Naive B cell (primary cell): ENCODE results near the gene COL25A1. TPM values are rescaled to one million over a fixed set of nuclear protein-coding genes. Genes with fewer than 3 reads are reported as not detected.

Experiments used
- ATAC-seq, 2 donors: fragments of 150-1000 bp; cut with Tn5 transposase; 2 replicates each; pipeline ENCODE4 v1.10.0; 2021; ENCODE audit warnings: low read depth in 2 of 2, mild to moderate bottlenecking in 2 of 2, moderate library complexity in 2 of 2
- DNase-seq: peaks from one replicate; pipeline ENCODE4 v3.0.0; 2022
- H3K27ac Mint-ChIP-seq, 6 donors: one replicate each; pipeline ENCODE4 v1.8.0; 2020 to 2022; ENCODE audit warnings: mild to moderate bottlenecking in 6 of 6, mixed read lengths in 6 of 6, moderate library complexity in 5 of 6, inconsistent platforms in 2 of 6
- H3K27me3 Mint-ChIP-seq, 3 donors: one replicate each; pipeline ENCODE4 v1.8.0; 2021 to 2022; ENCODE audit warnings: mixed read lengths in 3 of 3, mild to moderate bottlenecking in 1 of 3
- H3K36me3 Mint-ChIP-seq, 2 donors: one replicate each; pipeline ENCODE4 v1.8.0; 2020 to 2022; ENCODE audit warnings: mixed read lengths in 2 of 2, inconsistent platforms in 1 of 2, mild to moderate bottlenecking in 1 of 2
- H3K4me1 Mint-ChIP-seq, 3 donors: one replicate each; pipeline ENCODE4 v1.8.0; 2020 to 2022; ENCODE audit warnings: mixed read lengths in 3 of 3, inconsistent platforms in 1 of 3, mild to moderate bottlenecking in 1 of 3, moderate library complexity in 1 of 3
- H3K4me3 Mint-ChIP-seq, 8 donors: one replicate each; pipeline ENCODE4 v1.8.0; 2020 to 2022; ENCODE audit warnings: mild to moderate bottlenecking in 8 of 8, mixed read lengths in 8 of 8, moderate library complexity in 8 of 8, inconsistent platforms in 2 of 8
- H3K9me3 Mint-ChIP-seq, 7 donors: one replicate each; pipeline ENCODE4 v1.8.0; 2020 to 2022; ENCODE audit warnings: mixed read lengths in 7 of 7, mild to moderate bottlenecking in 5 of 7, inconsistent platforms in 2 of 7, moderate library complexity in 1 of 7
- polyA plus RNA-seq, 6 donors: library from polyadenylated mRNA; unstranded; fragments of 300-500 nt; fragmentation: Illumina TruSeq; gene quantifications; one replicate each; pipeline ENCODE4 v1.2.3, GENCODE V29; 2021; ENCODE audit warnings: low read depth in 6 of 6

Gene COL25A1
- polyA plus RNA-seq, 6 donors from 2014 or later, result not detected

GRCh38 chr4:109169170-109169569 lies 133.3 kb downstream of the COL25A1 start:
- H3K4me1 Mint-ChIP-seq, result no peaks in the 10 kb centered on the region
- peaks cover 0 to 2% (median 0%) of the 10 kb centered on the region in 7 donors for H3K9me3 Mint-ChIP-seq
- no peaks in the 10 kb centered on the region for H3K36me3 Mint-ChIP-seq
- H3K27me3 Mint-ChIP-seq, result no peaks in the 10 kb centered on the region
- DNase-seq, result no peak
- no peak for ATAC-seq
- H3K27ac Mint-ChIP-seq, result no peak overlapping the region
- H3K4me3 Mint-ChIP-seq, result no peak overlapping the region

- Mint-ChIP-seq H3K27me3 (peaks cover 0 to 5% (median 0%) of the 10 kb centered on the region in 3 donors), H3K36me3 (no peaks in the 10 kb centered on the region), H3K9me3 (peaks cover 0 to 2% (median 0%) of the 10 kb centered on the region in 7 donors), H3K4me3 (no peak overlapping the region), H3K4me1 (no peaks in the 10 kb centered on the region), H3K27ac (no peak overlapping the region)
- ATAC-seq (no peak), DNase-seq (no peak)
Observed at GRCh38 chr4:109166586-109166985, 135.9 kb downstream of the COL25A1 start.

GRCh38 chr4:109166126-109166525 lies 136.3 kb downstream of the COL25A1 start:
- H3K27ac Mint-ChIP-seq, result no peak overlapping the region
- H3K4me1 Mint-ChIP-seq, result no peaks in the 10 kb centered on the region
- H3K36me3 Mint-ChIP-seq, result no peaks in the 10 kb centered on the region
- H3K27me3 Mint-ChIP-seq, result peaks cover 0 to 5% (median 0%) of the 10 kb centered on the region in 3 donors
- ATAC-seq (no peak), DNase-seq (no peak)
- peaks cover 0 to 2% (median 0%) of the 10 kb centered on the region in 7 donors for H3K9me3 Mint-ChIP-seq
- no peak overlapping the region for H3K4me3 Mint-ChIP-seq

GRCh38 chr4:109164011-109164410 lies 138.4 kb downstream of the COL25A1 start:
- H3K27ac Mint-ChIP-seq, result no peak overlapping the region
- no peaks in the 10 kb centered on the region for H3K36me3 Mint-ChIP-seq
- H3K4me1 Mint-ChIP-seq, result no peaks in the 10 kb centered on the region
- ATAC-seq, result no peak
- no peak for DNase-seq
- H3K27me3 Mint-ChIP-seq, result peaks cover 0 to 5% (median 0%) of the 10 kb centered on the region in 3 donors
- peaks cover 0 to under 1% (median 0%) of the 10 kb centered on the region in 7 donors for H3K9me3 Mint-ChIP-seq
- H3K4me3 Mint-ChIP-seq, result no peak overlapping the region

GRCh38 chr4:109163493-109163892 lies 139.0 kb downstream of the COL25A1 start:
- H3K4me1 Mint-ChIP-seq, result no peaks in the 10 kb centered on the region
- no peaks in the 10 kb centered on the region for H3K9me3 Mint-ChIP-seq
- H3K4me3 Mint-ChIP-seq, result no peak overlapping the region
- peaks cover 0 to 5% (median 0%) of the 10 kb centered on the region in 3 donors for H3K27me3 Mint-ChIP-seq
- DNase-seq (no peak), ATAC-seq (no peak)
- no peak overlapping the region for H3K27ac Mint-ChIP-seq
- no peaks in the 10 kb centered on the region for H3K36me3 Mint-ChIP-seq

GRCh38 chr4:109162759-109163158 lies 139.7 kb downstream of the COL25A1 start:
- no peak for ATAC-seq
- Mint-ChIP-seq H3K36me3 (no peaks in the 10 kb centered on the region), H3K27me3 (peaks cover 0 to 5% (median 0%) of the 10 kb centered on the region in 3 donors), H3K4me1 (no peaks in the 10 kb centered on the region), H3K27ac (no peak overlapping the region), H3K4me3 (no peak overlapping the region), H3K9me3 (no peaks in the 10 kb centered on the region)
- DNase-seq, result no peak

GRCh38 chr4:109160494-109160893 lies 142.0 kb downstream of the COL25A1 start:
- Mint-ChIP-seq H3K27ac (no peak overlapping the region), H3K27me3 (peaks cover 0 to 5% (median 0%) of the 10 kb centered on the region in 3 donors), H3K36me3 (no peaks in the 10 kb centered on the region)

GRCh38 chr4:109157696-109158095 lies 144.8 kb downstream of the COL25A1 start:
- H3K27ac Mint-ChIP-seq, result no peak overlapping the region
- H3K36me3 Mint-ChIP-seq, result no peaks in the 10 kb centered on the region
- H3K4me3 Mint-ChIP-seq, result no peak overlapping the region
- DNase-seq (no peak), ATAC-seq (no peak)
- H3K27me3 Mint-ChIP-seq, result no peaks in the 10 kb centered on the region
- H3K4me1 Mint-ChIP-seq, result no peaks in the 10 kb centered on the region
- H3K9me3 Mint-ChIP-seq, result peaks cover 0 to under 1% (median 0%) of the 10 kb centered on the region in 7 donors

More at GRCh38 chr4:109160494-109160893, 142.0 kb downstream of the COL25A1 start:
- H3K9me3 Mint-ChIP-seq, result no peaks in the 10 kb centered on the region
- no peak for ATAC-seq
- no peaks in the 10 kb centered on the region for H3K4me1 Mint-ChIP-seq
- H3K4me3 Mint-ChIP-seq, result no peak overlapping the region
- DNase-seq, result no peak

GRCh38 chr4:109157205-109157604 lies 145.3 kb downstream of the COL25A1 start:
- DNase-seq (no peak), ATAC-seq (no peak)
- Mint-ChIP-seq H3K4me3 (no peak overlapping the region), H3K27me3 (no peaks in the 10 kb centered on the region), H3K4me1 (no peaks in the 10 kb centered on the region), H3K36me3 (no peaks in the 10 kb centered on the region), H3K9me3 (peaks cover 0 to 2% (median 0%) of the 10 kb centered on the region in 7 donors), H3K27ac (no peak overlapping the region)

GRCh38 chr4:109156356-109156755 lies 146.1 kb downstream of the COL25A1 start:
- H3K27ac Mint-ChIP-seq, result no peak overlapping the region
- no peaks in the 10 kb centered on the region for H3K27me3 Mint-ChIP-seq

GRCh38 chr4:109155682-109156283 lies 146.7 kb downstream of the COL25A1 start:
- Mint-ChIP-seq H3K27me3 (no peaks in the 10 kb centered on the region), H3K4me1 (no peaks in the 10 kb centered on the region), H3K36me3 (no peaks in the 10 kb centered on the region), H3K9me3 (peaks cover 0 to 2% (median 0%) of the 10 kb centered on the region in 7 donors), H3K4me3 (no peak overlapping the region), H3K27ac (no peak overlapping the region)
- DNase-seq, result no peak
- ATAC-seq, result no peak

More at GRCh38 chr4:109156356-109156755, 146.1 kb downstream of the COL25A1 start:
- DNase-seq (no peak), ATAC-seq (no peak)
- no peak overlapping the region for H3K4me3 Mint-ChIP-seq
- H3K4me1 Mint-ChIP-seq, result no peaks in the 10 kb centered on the region
- H3K9me3 Mint-ChIP-seq, result peaks cover 0 to 2% (median 0%) of the 10 kb centered on the region in 7 donors
- no peaks in the 10 kb centered on the region for H3K36me3 Mint-ChIP-seq

GRCh38 chr4:109155084-109155483 lies 147.4 kb downstream of the COL25A1 start:
- H3K27ac Mint-ChIP-seq, result no peak overlapping the region
- ATAC-seq, result no peak

GRCh38 chr4:109154424-109154823 lies 148.0 kb downstream of the COL25A1 start:
- no peak for ATAC-seq
- Mint-ChIP-seq H3K27ac (no peak overlapping the region), H3K36me3 (no peaks in the 10 kb centered on the region)

More at GRCh38 chr4:109155084-109155483, 147.4 kb downstream of the COL25A1 start:
- no peaks in the 10 kb centered on the region for H3K36me3 Mint-ChIP-seq
- H3K4me1 Mint-ChIP-seq, result no peaks in the 10 kb centered on the region
- no peak overlapping the region for H3K4me3 Mint-ChIP-seq
- peaks cover 0 to 2% (median 0%) of the 10 kb centered on the region in 7 donors for H3K9me3 Mint-ChIP-seq
- no peaks in the 10 kb centered on the region for H3K27me3 Mint-ChIP-seq
- no peak for DNase-seq

GRCh38 chr4:109149836-109150235 lies 152.6 kb downstream of the COL25A1 start:
- Mint-ChIP-seq H3K27ac (no peak overlapping the region), H3K27me3 (no peaks in the 10 kb centered on the region), H3K4me3 (no peak overlapping the region), H3K9me3 (peaks cover 0 to 6% (median 0%) of the 10 kb centered on the region in 7 donors), H3K36me3 (no peaks in the 10 kb centered on the region), H3K4me1 (no peaks in the 10 kb centered on the region)
- no peak for ATAC-seq
- no peak for DNase-seq

More at GRCh38 chr4:109154424-109154823, 148.0 kb downstream of the COL25A1 start:
- H3K4me1 Mint-ChIP-seq, result no peaks in the 10 kb centered on the region
- H3K27me3 Mint-ChIP-seq, result no peaks in the 10 kb centered on the region
- DNase-seq, result no peak
- H3K9me3 Mint-ChIP-seq, result peaks cover 0 to 2% (median 0%) of the 10 kb centered on the region in 7 donors
- no peak overlapping the region for H3K4me3 Mint-ChIP-seq
